Body of pancreas (tissue), 4 donors: ENCODE results near the gene ABHD17A.

Experiments
- POLR2A ChIP-seq, 3 donors: fragments of 450-650 bp; IDR thresholded peaks; one replicate each; pipeline ENCODE4 v1.6.1; 2016; ENCODE audit warnings: antibody characterized with exemption in 3 of 3, mild to moderate bottlenecking in 2 of 3
- TF ChIP-seq, protein P1 (sequence below), 7 experiments: fragments of 450-650 bp in 4 of 7; fragments of 200-600 bp in 3 of 7; sonication (generic) in 3 of 7; IDR thresholded peaks; one replicate each; pipeline ENCODE4 v1.5.1; 2016 to 2019; ENCODE audit warnings: antibody characterized with exemption in 7 of 7

- TF ChIP-seq POLR2A (IDR thresholded peaks at IDR 0.05), result no peak
- TF ChIP-seq, protein P1, sequence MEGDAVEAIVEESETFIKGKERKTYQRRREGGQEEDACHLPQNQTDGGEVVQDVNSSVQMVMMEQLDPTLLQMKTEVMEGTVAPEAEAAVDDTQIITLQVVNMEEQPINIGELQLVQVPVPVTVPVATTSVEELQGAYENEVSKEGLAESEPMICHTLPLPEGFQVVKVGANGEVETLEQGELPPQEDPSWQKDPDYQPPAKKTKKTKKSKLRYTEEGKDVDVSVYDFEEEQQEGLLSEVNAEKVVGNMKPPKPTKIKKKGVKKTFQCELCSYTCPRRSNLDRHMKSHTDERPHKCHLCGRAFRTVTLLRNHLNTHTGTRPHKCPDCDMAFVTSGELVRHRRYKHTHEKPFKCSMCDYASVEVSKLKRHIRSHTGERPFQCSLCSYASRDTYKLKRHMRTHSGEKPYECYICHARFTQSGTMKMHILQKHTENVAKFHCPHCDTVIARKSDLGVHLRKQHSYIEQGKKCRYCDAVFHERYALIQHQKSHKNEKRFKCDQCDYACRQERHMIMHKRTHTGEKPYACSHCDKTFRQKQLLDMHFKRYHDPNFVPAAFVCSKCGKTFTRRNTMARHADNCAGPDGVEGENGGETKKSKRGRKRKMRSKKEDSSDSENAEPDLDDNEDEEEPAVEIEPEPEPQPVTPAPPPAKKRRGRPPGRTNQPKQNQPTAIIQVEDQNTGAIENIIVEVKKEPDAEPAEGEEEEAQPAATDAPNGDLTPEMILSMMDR (IDR thresholded peaks at IDR 0.05), result no peak
Measured at GRCh38 chr19:1827566-1828278, 57.6 kb downstream of the ABHD17A start.
